Urinary bladder (tissue), 4 donors: ENCODE results near the gene PTRH1. TPM values are rescaled to one million over a fixed set of nuclear protein-coding genes. Genes with fewer than 3 reads are reported as not detected.

Experiments used
- DNase-seq: peaks from one replicate; pipeline ENCODE4 v3.0.0-alpha.2; 2015; ENCODE audit errors: extremely low spot score
- H3K27ac ChIP-seq: one replicate; pipeline ENCODE4 v1.5.1; 2013; ENCODE audit warnings: low read depth, mild to moderate bottlenecking, moderate library complexity
- H3K36me3 ChIP-seq: one replicate; pipeline ENCODE4 v1.6.1; 2013; ENCODE audit warnings: mild to moderate bottlenecking, moderate library complexity; ENCODE audit not compliant: insufficient read depth
- H3K4me1 ChIP-seq: one replicate; pipeline ENCODE4 v1.6.1; 2013; ENCODE audit warnings: mild to moderate bottlenecking, moderate library complexity; ENCODE audit not compliant: insufficient read depth
- H3K4me3 ChIP-seq: one replicate; pipeline ENCODE4 v1.5.1; 2013; ENCODE audit warnings: low read depth, low read length
- WGBS: extraction: QIAGEN DNeasy Blood & Tissue Kit; methylation state at CpG from one replicate; pipeline ENCODE4 v1.1.7; 2013; 5-methylcytosine and 5-hydroxymethylcytosine counted together
- polyA plus RNA-seq: library from polyadenylated mRNA; stranded (reverse); fragments of 200-250 nt; gene quantifications from one replicate; pipeline ENCODE4 v1.2.3, GENCODE V29; 2013
- total RNA-seq: library from RNA; depleted of rRNA; stranded (reverse); fragments of >200 nt; gene quantifications from one replicate; pipeline ENCODE4 v1.2.3, GENCODE V29; 2014
- donor health status: healthy with polysubstance abuse.
- donor health status: healthy.

PTRH1 gene
- total and polyA plus RNA-seq, 2 donors, result 5.7 to 29.8 TPM

DNA sequence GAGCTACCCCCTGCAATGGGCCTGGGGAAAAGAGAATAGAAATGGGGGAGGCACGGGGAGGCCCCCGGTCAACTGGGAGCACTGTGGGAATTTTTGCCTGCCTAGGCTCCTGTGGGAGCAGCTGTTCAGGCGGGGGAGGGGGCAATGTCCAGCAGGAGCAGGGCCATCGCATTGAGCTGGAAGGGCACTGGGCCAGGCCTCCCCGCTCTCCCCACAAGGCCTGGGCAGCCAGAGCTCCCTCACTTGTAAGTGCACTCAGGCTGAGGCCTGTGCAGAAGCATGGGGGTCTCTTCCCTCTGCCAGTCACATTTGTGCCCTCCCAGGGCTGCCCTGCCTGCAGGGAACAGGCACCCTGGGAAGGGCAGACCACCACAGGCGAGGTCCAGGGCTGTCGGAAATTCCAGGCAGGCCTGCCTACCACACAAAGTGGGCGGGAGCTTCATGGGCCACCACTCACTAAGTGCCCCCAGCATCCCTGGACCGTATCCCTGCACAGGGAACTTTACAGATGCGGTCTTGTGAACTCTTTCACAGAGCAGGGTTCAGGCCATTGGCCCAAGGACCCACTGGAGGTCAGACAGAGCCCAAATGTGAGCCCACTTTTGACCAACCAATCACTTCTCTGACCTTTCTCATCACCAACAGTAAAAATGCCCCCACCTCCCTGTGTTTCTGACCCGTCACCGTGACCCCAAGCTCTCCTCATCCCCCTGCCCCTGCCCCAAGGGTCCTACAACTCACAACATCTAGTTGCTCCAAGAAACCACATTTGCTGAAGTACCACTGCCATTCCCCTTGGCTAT, 9.7 kb downstream of the PTRH1 start:
- Histone ChIP-seq H3K4me3 (no peak overlapping the region), H3K27ac (no peak overlapping the region), H3K4me1 (no peaks in the 10 kb centered on the region), H3K36me3 (no peaks in the 10 kb centered on the region)
- WGBS, result 79% methylated on average over 12 of the region's 12 CpGs
- DNase-seq, result no peak

DNA sequence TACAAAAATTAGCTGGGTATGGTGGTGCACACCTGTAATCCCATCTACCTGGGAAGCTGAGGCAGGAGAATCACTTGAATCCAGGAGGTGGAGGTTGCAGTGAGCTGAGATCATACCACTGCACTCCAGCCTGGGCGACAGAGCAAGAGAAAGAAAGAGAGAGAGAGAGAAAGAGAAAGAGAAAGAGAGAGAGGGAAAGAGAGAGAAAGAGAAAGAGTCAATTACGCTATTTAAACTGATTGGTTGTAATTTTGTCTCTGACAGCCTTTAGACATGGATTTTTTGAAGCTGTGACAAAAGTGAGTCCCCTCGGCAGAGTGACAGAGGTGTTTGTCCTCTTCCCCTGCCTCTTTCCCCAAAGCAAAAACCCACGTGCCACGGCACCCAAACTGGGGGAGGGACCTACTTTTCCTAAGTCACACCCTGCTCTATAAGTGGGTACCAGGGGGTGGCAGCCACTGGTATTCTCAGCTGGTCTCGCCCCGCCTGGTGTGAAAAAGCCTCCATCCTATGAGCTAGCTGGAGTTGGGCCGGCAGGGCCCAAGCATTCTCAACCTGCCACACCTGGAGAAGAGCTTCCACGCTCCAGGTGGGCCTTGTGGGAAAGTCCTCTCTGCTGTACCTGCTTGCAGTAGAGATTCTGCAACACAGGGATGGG, 12.0 kb downstream of the PTRH1 start:
- Histone ChIP-seq H3K27ac (no peak overlapping the region), H3K4me3 (no peak overlapping the region), H3K4me1 (no peaks in the 10 kb centered on the region), H3K36me3 (no peaks in the 10 kb centered on the region)
- no peak for DNase-seq
- WGBS, result 71% methylated on average over 9 of the region's 9 CpGs

DNA sequence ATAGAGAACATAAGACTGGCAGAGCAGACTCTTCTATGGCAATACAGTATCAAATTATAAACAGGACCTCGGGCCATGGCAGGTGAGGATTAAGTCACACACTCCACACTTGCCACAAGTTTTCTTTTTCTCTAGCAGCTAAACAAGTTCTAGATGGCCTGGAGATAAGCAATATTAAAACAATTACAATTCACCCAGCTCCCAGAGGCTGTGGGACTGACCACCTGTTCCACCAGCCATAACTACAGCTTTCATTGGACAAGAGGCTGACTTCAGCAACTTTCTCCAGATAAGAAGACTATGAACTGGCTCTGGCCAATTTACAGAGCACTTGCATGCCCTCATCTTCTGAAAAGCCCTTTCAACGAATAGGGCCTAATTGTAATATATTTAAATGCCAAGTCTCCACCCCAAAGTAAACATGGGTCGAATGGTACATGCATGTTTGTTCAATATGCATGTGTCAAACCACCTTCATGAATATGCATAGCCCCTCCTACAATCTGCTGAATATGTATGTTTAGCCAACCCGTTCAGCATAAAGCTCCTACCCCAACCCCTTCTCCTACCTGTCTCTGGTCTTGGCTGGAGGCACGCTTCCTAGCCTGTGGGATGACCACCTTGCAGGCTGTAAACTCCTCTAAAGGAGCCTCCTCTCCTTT, 14.7 kb downstream of the PTRH1 start:
- no peaks in the 10 kb centered on the region for H3K4me1 ChIP-seq
- H3K36me3 ChIP-seq, result no peaks in the 10 kb centered on the region
- no peak overlapping the region for H3K4me3 ChIP-seq
- DNase-seq, result no peak
- H3K27ac ChIP-seq, result no peak overlapping the region
- WGBS, result 77% methylated on average over 5 of the region's 5 CpGs

DNA sequence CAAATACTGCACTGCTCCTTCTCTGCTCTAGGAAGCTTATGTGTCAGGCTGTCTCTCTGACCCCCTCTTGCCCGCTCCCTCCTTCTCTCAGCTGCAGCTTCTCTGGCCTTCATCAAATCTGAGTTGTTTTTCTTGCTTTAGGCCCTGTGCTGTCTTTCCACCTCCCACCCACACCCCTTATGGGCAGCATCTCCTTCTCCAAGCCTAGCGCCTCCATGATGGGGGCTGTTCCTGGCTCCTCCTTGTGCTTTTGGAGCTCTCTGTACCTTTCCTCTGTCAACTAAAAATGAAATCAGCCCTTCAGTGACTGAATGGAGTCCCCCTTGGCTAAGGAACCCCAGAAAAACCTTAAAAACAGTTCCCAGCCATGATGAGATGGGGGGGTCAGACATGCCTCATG, 15.3 kb downstream of the PTRH1 start:
- DNase-seq, result no peak
- H3K27ac ChIP-seq, result no peak overlapping the region
- no peaks in the 10 kb centered on the region for H3K36me3 ChIP-seq
- H3K4me1 ChIP-seq, result no peaks in the 10 kb centered on the region
- 96% methylated on average over 2 of the region's 2 CpGs for WGBS
- no peak overlapping the region for H3K4me3 ChIP-seq

DNA sequence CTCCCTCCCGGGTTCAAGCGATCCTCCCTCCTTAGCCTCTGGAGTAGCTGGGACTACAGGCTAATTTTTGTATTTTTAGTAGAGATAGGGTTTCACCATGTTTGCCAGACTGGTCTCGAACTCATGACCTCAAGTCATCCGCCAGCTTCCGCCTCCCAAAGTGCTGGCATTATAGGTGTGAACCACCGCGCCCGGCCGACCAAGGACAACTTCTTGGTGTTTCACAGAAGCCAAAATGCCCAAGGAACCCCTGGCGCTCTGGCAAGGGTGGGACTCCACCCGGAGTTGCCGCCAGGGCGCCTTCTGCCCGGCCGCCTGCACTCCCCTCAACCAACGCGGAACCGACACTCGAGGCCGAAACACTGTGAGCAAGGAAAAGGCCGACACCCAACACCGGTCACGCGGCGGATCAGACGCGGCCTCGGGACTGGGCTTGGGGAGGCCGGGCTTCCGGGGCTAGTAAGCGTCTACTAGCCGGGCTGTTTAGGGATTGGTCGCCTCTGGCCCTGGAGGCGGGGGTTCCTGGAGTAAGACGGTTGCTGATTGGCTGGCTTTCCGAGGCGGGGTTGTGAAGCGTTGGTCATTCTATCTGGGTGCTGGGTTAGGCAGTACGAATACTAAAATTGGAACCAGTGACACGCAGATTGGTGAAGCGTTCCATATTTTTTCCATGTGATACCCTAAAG, 16.3 kb downstream of the PTRH1 start:
- Histone ChIP-seq H3K36me3 (no peaks in the 10 kb centered on the region), H3K4me3 (no peak overlapping the region), H3K4me1 (no peaks in the 10 kb centered on the region), H3K27ac (no peak overlapping the region)
- WGBS, result 15% methylated on average over 41 of the region's 41 CpGs
- DNase-seq, result peak; percentile 93

DNA sequence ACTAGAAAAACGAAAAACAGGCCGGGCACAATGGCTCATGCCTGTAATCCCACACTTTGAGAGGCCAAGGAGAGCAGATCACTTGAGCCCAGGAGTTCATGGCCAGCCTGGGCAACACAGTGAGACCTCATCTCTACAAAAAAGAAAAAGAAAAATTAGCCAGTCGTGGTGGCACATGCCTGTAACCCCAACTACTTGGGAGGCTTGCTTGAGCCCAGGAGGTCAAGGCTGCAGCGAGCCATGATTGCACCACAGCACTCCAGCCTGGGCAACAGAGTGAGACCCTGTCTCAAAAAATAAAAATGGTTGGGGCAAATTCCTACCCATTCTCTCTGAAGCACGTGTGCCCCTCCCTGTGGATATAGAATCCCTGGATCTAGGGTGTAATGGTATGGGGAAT, 17.1 kb downstream of the PTRH1 start:
- no peak overlapping the region for H3K4me3 ChIP-seq
- no peak overlapping the region for H3K27ac ChIP-seq
- H3K36me3 ChIP-seq, result no peaks in the 10 kb centered on the region
- 94% methylated on average over 5 of the region's 5 CpGs for WGBS
- no peak for DNase-seq
- no peaks in the 10 kb centered on the region for H3K4me1 ChIP-seq

DNA sequence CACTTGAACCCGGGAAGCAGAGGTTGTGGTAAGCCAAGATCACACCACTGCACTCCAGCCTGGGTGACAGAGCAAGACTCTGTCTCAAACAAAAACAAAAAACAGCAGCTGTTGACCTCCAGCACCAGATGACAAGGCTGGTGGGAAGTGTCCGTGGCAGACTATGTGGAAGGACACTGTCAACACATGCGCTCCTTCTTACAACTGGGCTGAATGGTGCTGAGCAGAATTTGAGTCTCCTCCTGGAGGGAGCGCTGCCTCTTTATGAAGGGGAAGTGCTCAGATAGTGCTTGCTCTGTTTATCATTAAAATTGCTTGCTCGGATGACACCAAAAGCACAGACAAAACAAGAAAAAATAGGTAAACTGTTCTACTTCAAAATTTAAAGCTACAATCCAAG, 17.9 kb downstream of the PTRH1 start:
- 75% methylated on average over 5 of the region's 5 CpGs for WGBS
- Histone ChIP-seq H3K4me1 (no peaks in the 10 kb centered on the region), H3K4me3 (no peak overlapping the region), H3K27ac (no peak overlapping the region), H3K36me3 (no peaks in the 10 kb centered on the region)
- no peak for DNase-seq

DNA sequence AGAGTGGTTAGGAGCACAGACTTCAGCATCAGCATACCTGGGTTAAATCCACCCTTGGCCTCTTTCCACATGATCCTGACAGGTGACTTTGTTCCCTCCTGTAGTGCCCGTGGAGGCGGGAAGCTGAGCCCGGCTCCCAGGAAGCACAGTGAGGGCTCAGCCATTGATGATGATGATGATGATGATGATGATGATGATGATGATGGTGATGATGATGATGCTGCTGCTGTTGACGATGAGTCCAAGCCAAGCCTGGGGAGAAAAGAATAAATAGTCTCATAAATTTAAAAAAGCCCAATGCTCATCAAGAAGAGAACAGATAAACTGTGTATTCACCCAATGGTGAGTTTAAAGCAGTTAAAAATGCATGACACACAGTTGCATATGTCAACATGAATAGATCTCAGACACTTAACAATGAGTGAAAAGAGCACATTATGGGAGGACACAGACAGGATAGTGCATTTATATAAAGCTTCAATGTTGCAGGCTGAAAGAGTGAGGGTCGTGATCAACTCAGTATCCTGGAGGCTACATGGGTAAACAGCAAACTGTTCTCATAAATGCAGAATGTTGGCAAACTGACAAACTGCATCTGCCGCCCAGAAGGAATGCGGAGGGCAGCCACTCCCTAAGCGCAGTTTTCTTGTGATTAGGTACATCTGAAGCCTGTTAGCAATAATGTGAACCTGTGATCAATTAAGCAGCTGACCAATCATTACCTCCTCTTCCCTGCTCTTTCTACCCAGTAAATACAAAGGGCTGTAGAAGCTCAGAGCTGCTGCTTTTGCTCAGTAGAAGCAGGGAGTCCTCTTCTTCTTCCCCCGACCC, 20.4 kb downstream of the PTRH1 start:
- WGBS, result 55% methylated on average over 9 of the region's 9 CpGs
- no peak overlapping the region for H3K27ac ChIP-seq

DNA sequence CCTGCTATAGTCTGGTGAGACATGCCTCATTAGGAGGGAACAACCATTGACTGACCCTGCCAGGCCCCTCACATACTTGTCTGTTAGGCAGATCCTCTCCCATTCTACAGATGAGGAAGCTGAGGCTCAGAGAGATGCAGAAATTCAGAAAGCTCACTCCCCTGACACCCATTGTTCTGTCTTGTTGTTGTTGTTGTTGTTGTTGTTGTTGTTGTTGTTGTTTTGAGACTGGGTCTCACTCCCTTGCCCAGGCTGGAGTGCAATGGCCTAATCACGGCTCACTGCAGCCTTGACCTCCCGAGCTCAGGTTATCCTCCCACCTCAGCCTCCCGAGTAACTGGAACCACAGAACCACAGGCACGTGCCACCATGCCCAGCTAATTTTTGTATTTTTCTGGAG, 21.8 kb downstream of the PTRH1 start:
- no peak for DNase-seq
- Histone ChIP-seq H3K36me3 (no peaks in the 10 kb centered on the region), H3K4me3 (no peak overlapping the region), H3K4me1 (no peaks in the 10 kb centered on the region), H3K27ac (no peak overlapping the region)
- 94% methylated on average over 4 of the region's 4 CpGs for WGBS

More for the DNA sequence above, 20.4 kb downstream of the PTRH1 start:
- DNase-seq, result no peak
- Histone ChIP-seq H3K4me1 (no peaks in the 10 kb centered on the region), H3K36me3 (no peaks in the 10 kb centered on the region), H3K4me3 (no peak overlapping the region)

DNA sequence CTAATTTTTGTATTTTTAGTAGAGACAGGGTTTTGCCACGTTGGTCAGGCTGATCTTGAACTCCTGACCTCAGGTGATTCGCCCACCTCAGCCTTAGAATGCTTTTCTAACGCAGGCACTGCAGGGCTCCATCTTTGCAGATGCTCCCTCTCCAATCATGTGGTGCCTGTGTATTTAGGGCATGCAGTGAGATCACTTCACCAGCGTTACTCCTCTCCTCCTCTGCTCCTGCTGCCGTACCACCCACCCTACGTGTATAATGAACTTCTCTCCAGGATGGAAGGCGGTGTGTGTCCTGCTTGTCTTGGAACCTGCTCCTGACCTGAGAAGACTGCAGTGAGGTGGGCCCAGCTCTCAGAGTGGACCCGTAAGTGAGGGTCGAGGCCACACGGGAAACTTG, 22.3 kb downstream of the PTRH1 start:
- 89% methylated on average over 10 of the region's 10 CpGs for WGBS
- no peak for DNase-seq
- Histone ChIP-seq H3K27ac (no peak overlapping the region), H3K4me3 (no peak overlapping the region), H3K36me3 (no peaks in the 10 kb centered on the region), H3K4me1 (no peaks in the 10 kb centered on the region)

DNA sequence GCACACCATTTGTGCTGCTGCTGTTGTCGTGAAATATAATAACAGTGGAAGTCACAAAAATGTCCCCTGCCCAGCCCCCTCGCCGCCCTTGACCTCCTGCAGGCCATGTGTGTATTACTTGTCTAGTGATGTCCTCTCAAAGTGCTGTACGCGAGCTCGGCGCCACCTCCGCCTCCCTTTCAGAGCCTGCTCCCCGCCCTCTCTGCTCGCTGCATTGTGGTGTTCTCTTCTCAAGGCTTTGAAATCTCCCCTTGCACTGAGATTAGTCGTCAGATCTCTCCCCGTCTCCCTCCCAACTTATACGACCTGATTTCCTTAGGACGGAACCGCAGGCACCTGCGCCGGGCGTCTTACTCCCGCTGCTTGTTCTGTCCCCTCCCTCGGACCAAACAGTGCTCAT, 23.4 kb downstream of the PTRH1 start:
- no peak overlapping the region for H3K27ac ChIP-seq
- 82% methylated on average over 20 of the region's 20 CpGs for WGBS
- no peak for DNase-seq
- H3K4me3 ChIP-seq, result no peak overlapping the region
- no peaks in the 10 kb centered on the region for H3K36me3 ChIP-seq
- no peaks in the 10 kb centered on the region for H3K4me1 ChIP-seq

DNA sequence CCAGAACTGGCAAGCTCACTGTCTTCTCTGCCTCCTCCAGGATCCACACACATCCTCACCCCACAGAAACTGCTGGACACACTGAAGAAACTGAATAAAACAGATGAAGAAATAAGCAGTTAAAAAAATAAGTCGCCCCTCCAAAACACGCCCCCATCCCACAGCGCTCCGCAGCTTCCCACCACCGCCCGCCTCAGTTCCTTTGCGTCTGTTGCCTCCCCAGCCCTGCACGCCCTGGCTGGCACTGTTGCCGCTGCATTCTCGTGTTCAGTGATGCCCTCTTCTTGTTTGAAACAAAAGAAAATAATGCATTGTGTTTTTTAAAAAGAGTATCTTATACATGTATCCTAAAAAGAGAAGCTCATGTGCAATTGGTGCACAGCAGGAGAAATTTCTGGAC, 24.7 kb downstream of the PTRH1 start:
- H3K4me3 ChIP-seq, result no peak overlapping the region
- no peaks in the 10 kb centered on the region for H3K4me1 ChIP-seq
- no peak for DNase-seq
- no peak overlapping the region for H3K27ac ChIP-seq
- WGBS, result 96% methylated on average over 10 of the region's 10 CpGs
- H3K36me3 ChIP-seq, result no peaks in the 10 kb centered on the region
